Lung (tissue), 12 donors: ENCODE data around the gene TOPBP1. TPM values are rescaled to one million over a fixed set of nuclear protein-coding genes. Genes with fewer than 3 reads are reported as not detected.

ENCODE experiments used
- ATAC-seq: fragments of 200-7000 bp; cut with Tn5 transposase; one replicate; pipeline ENCODE4 v1.9.1; 2020; ENCODE audit warnings: moderate number of reproducible peaks; ENCODE audit not compliant: insufficient read depth, low FRiP score
- DNase-seq, 3 donors: peaks; one replicate each; pipeline ENCODE4 v3.0.0-alpha.2; 2013 to 2017
- H3K27ac ChIP-seq, 2 donors: one replicate each; pipeline ENCODE4 v1.5.1; 2013; ENCODE audit warnings: mild to moderate bottlenecking in 2 of 2, moderate library complexity in 2 of 2, control low read depth in 1 of 2, inconsistent platforms in 1 of 2, low read depth in 1 of 2, low read length in 1 of 2
- H3K27me3 ChIP-seq, 3 donors: one replicate each; pipeline ENCODE4 v1.5.1; 2013; ENCODE audit warnings: low read length in 2 of 3; ENCODE audit not compliant: control insufficient read depth in 3 of 3, insufficient read depth in 3 of 3
- H3K36me3 ChIP-seq, 4 donors: one replicate each; pipeline ENCODE4 v1.5.1; 2013; ENCODE audit warnings: low read length in 4 of 4, mild to moderate bottlenecking in 1 of 4, moderate library complexity in 1 of 4; ENCODE audit not compliant: control insufficient read depth in 4 of 4, insufficient read depth in 4 of 4
- H3K4me1 ChIP-seq, 5 donors: one replicate each; pipeline ENCODE4 v1.5.1; 2013; ENCODE audit warnings: low read length in 5 of 5, mild to moderate bottlenecking in 2 of 5, moderate library complexity in 1 of 5; ENCODE audit not compliant: control insufficient read depth in 5 of 5, insufficient read depth in 5 of 5
- H3K4me3 ChIP-seq: one replicate; pipeline ENCODE4 v1.5.1; 2013; ENCODE audit warnings: mild to moderate bottlenecking, control low read depth, moderate library complexity
- H3K9ac ChIP-seq, 2 donors: one replicate each; pipeline ENCODE4 v1.5.1; 2013; ENCODE audit warnings: low read length in 2 of 2, control low read depth in 1 of 2; ENCODE audit not compliant: insufficient read depth in 1 of 2
- H3K9me3 ChIP-seq, 4 donors: one replicate each; pipeline ENCODE4 v1.5.1; 2013; ENCODE audit warnings: low read length in 3 of 4, mild to moderate bottlenecking in 1 of 4, moderate library complexity in 1 of 4; ENCODE audit not compliant: control insufficient read depth in 4 of 4, insufficient read depth in 3 of 4
- WGBS, 2 donors: extraction: QIAGEN DNeasy Blood & Tissue Kit; methylation state at CpG; one replicate each; pipeline ENCODE4 v1.1.7; 2013; 5-methylcytosine and 5-hydroxymethylcytosine counted together
- polyA plus RNA-seq, 2 donors: library from polyadenylated mRNA; stranded (reverse); fragments of 200-250 nt; gene quantifications; one replicate each; pipeline ENCODE4 v1.2.1, GENCODE V29; 2013
- total RNA-seq, 2 donors: library from RNA; depleted of rRNA in 1 of 2; stranded (reverse); fragments of >200 nt in 1 of 2; gene quantifications; one replicate each; pipeline ENCODE4 v1.2.1, GENCODE V29; 2014 to 2021
- TF ChIP-seq, protein P1 (sequence below): IDR thresholded peaks from 2 replicates; pipeline ENCODE4 v1.5.1; 2012; ENCODE audit warnings: mild to moderate bottlenecking; ENCODE audit errors: control extremely low read depth, extremely low read depth
- donor health status: control.
- donor health status: control.
- donor health status: Bipolar disorder and iron deficiency.
- donor health status: healthy.
- donor health status: DM: yes; HTN: yes; CAD: no.

The TOPBP1 gene
- total and polyA plus RNA-seq, 4 donors, result 6.9 to 45.4 (median 13.7) TPM

DNA sequence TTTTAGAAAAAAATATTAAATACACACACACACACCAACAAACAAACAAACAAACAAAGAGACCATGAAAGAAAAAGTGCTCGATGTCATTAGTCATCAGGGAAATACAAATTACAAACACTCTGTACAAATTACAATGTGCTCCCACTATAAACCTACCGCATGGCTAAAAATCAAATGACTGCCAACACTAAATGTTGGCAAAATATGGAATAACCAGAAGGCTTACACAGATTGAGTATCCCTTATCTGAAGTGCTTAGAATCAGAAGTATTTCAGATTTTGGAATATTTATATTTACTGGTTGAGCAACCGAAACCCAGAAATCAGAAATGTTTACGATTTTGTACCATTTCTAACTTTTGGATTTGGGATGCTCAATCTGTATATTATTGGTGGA, 54.8 kb downstream of the TOPBP1 start:
- TF ChIP-seq, protein P1, sequence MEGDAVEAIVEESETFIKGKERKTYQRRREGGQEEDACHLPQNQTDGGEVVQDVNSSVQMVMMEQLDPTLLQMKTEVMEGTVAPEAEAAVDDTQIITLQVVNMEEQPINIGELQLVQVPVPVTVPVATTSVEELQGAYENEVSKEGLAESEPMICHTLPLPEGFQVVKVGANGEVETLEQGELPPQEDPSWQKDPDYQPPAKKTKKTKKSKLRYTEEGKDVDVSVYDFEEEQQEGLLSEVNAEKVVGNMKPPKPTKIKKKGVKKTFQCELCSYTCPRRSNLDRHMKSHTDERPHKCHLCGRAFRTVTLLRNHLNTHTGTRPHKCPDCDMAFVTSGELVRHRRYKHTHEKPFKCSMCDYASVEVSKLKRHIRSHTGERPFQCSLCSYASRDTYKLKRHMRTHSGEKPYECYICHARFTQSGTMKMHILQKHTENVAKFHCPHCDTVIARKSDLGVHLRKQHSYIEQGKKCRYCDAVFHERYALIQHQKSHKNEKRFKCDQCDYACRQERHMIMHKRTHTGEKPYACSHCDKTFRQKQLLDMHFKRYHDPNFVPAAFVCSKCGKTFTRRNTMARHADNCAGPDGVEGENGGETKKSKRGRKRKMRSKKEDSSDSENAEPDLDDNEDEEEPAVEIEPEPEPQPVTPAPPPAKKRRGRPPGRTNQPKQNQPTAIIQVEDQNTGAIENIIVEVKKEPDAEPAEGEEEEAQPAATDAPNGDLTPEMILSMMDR, result no peak
- H3K4me1 ChIP-seq, result no peaks in the 10 kb centered on the region
- ATAC-seq (no peak), DNase-seq (no peak)
- peaks cover 6 to 28% (median 19%) of the 10 kb centered on the region in 4 donors for H3K36me3 ChIP-seq
- H3K9ac ChIP-seq, result no peak overlapping the region
- no peak overlapping the region for H3K4me3 ChIP-seq
- 96% methylated on average over 4 of the region's 4 CpGs for WGBS, 2 donors
- no peak overlapping the region for H3K27ac ChIP-seq
- H3K9me3 ChIP-seq, result no peaks in the 10 kb centered on the region
- no peaks in the 10 kb centered on the region for H3K27me3 ChIP-seq

- H3K4me1 ChIP-seq, result no peaks in the 10 kb centered on the region
- ATAC-seq (no peak), DNase-seq (no peak)
- H3K27ac ChIP-seq, result no peak overlapping the region
- TF ChIP-seq, protein P1, result no peak
- H3K9ac ChIP-seq, result no peak overlapping the region
- no peaks in the 10 kb centered on the region for H3K27me3 ChIP-seq
- WGBS, 2 donors, result 92 to 94% methylated on average over 1 of the region's 1 CpG
- no peaks in the 10 kb centered on the region for H3K9me3 ChIP-seq
- H3K4me3 ChIP-seq, result no peak overlapping the region
- H3K36me3 ChIP-seq, result peaks cover 3 to 28% (median 17%) of the 10 kb centered on the region in 4 donors
Observed at GRCh38 chr3:133606342-133606741, 55.4 kb downstream of the TOPBP1 start.

DNA sequence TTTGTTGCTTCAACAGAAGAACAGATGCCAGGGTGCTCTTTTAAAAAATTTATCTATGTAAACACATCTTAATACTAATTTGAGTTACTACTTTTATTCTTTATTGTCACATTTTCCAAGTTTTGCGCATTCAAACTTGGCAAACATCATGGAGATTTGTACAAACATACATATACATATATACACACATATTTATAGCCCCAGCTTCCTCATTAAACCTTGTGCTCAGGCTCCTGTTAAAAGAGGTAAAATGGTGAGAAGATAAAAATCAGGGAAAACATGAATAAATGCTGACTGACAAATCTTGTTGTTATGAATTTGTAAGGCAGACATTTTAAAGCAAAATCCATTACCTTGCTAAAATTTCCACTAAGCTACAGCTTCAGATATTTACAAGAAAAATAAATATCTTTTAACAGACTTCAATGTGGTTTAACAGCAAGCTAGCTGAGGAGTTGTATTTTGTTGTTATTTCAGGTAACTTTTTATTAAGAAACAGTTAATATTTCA, 61.1 kb downstream of the TOPBP1 start:
- TF ChIP-seq, protein P1, result no peak
- Histone ChIP-seq H3K27me3 (no peaks in the 10 kb centered on the region), H3K4me1 (no peaks in the 10 kb centered on the region), H3K27ac (no peak overlapping the region), H3K9ac (no peak overlapping the region), H3K4me3 (no peak overlapping the region), H3K9me3 (no peaks in the 10 kb centered on the region), H3K36me3 (peaks cover 0 to 13% (median 5%) of the 10 kb centered on the region in 4 donors)
- 100% methylated on average over 1 of the region's 1 CpG for WGBS, 2 donors
- ATAC-seq (no peak), DNase-seq (no peak)

- DNase-seq (no peak), ATAC-seq (no peak)
- no peaks in the 10 kb centered on the region for H3K27me3 ChIP-seq
- peaks cover 0 to 8% (median 4%) of the 10 kb centered on the region in 4 donors for H3K36me3 ChIP-seq
- H3K9ac ChIP-seq, result no peak overlapping the region
- TF ChIP-seq, protein P1, result no peak
- 75 to 91% methylated on average over 2 of the region's 2 CpGs for WGBS, 2 donors
- no peaks in the 10 kb centered on the region for H3K4me1 ChIP-seq
- H3K9me3 ChIP-seq, result no peaks in the 10 kb centered on the region
- H3K4me3 ChIP-seq, result no peak overlapping the region
- H3K27ac ChIP-seq, result no peak overlapping the region
Observed at GRCh38 chr3:133599280-133599679, 62.5 kb downstream of the TOPBP1 start.
